ENCODE results near the gene CPN1.

DNA sequence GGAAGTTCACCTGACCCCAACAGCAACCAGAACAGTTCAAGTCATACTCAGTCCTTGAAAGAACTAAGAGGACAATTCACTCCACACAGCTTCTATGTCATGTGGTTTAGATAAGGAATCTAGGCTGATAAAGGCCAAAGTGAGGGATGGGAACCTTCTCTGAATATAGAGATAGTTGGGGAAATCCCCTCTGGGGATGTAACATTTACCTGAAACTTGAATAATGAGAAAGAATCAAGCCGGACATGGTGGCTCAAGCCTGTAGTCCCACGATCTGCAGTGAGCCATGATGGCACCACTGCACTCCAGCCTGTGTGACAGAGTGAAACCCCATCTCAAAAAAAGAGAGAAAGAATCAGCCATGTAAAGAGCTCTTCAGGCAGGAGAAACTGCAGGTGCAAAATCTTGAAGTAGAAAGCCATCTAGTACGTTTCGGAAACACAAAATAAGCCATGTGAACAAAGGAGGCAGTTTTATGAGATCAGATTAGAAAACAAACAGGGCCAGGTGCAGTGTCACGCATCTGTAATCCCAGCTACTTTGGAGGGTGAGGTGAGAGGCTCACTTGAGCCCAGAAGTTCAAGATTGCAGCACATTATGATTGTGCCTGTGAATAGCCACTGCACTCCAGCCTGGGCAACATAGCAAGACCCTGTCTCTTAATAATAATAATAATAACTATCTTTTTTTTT is 67.5 kb downstream of the CPN1 start:
- TF ChIP-seq EP300 (IDR thresholded peaks at IDR 0.05; ENCODE audit: borderline replicate concordance): no peak
- TF ChIP-seq, protein P1, sequence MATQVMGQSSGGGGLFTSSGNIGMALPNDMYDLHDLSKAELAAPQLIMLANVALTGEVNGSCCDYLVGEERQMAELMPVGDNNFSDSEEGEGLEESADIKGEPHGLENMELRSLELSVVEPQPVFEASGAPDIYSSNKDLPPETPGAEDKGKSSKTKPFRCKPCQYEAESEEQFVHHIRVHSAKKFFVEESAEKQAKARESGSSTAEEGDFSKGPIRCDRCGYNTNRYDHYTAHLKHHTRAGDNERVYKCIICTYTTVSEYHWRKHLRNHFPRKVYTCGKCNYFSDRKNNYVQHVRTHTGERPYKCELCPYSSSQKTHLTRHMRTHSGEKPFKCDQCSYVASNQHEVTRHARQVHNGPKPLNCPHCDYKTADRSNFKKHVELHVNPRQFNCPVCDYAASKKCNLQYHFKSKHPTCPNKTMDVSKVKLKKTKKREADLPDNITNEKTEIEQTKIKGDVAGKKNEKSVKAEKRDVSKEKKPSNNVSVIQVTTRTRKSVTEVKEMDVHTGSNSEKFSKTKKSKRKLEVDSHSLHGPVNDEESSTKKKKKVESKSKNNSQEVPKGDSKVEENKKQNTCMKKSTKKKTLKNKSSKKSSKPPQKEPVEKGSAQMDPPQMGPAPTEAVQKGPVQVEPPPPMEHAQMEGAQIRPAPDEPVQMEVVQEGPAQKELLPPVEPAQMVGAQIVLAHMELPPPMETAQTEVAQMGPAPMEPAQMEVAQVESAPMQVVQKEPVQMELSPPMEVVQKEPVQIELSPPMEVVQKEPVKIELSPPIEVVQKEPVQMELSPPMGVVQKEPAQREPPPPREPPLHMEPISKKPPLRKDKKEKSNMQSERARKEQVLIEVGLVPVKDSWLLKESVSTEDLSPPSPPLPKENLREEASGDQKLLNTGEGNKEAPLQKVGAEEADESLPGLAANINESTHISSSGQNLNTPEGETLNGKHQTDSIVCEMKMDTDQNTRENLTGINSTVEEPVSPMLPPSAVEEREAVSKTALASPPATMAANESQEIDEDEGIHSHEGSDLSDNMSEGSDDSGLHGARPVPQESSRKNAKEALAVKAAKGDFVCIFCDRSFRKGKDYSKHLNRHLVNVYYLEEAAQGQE (IDR thresholded peaks at IDR 0.05; ENCODE audit: low read depth): no peak
- TF ChIP-seq, protein P2, sequence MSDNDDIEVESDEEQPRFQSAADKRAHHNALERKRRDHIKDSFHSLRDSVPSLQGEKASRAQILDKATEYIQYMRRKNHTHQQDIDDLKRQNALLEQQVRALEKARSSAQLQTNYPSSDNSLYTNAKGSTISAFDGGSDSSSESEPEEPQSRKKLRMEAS (IDR thresholded peaks at IDR 0.05): no peak
- TF ChIP-seq EGR1 (IDR thresholded peaks at IDR 0.05): no peak

Measured in Ishikawa (cell line).